Measurements from ENCODE around the gene SENP1.
"Not testable (repeated sequence)": the region's sequence is repeated elsewhere in the genome, so short reads cannot be mapped to it uniquely, and the experiment has no call there.

DNA sequence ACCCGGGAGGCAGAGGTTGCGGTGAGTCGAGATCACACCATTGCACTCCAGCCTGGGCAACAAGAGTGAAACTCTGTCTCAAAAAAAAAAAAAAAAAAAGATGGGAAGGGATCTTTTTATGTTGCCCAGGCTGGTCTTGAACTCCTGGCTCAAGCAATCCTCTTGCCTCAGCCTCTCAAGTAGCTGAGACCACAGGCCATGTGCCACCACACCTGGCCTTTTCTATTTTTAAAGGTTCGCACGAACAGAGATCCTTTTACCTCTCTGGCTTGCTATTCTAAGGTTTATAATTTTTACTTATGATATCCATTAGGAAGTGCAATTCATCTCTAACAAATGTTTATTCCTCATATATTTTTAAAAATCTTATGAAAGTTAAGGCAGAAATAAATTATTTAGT is 19.7 kb upstream of the SENP1 start:
- TF ChIP-seq EZH2 (IDR thresholded peaks at IDR 0.05; ENCODE audit: borderline replicate concordance, insufficient read depth, low read length, poor library complexity, severe bottlenecking); POLR2AphosphoS5 (IDR thresholded peaks at IDR 0.05); RAD21 (conservative IDR thresholded peaks at IDR 0.05): not testable (repeated sequence)
- TF ChIP-seq, protein P1, sequence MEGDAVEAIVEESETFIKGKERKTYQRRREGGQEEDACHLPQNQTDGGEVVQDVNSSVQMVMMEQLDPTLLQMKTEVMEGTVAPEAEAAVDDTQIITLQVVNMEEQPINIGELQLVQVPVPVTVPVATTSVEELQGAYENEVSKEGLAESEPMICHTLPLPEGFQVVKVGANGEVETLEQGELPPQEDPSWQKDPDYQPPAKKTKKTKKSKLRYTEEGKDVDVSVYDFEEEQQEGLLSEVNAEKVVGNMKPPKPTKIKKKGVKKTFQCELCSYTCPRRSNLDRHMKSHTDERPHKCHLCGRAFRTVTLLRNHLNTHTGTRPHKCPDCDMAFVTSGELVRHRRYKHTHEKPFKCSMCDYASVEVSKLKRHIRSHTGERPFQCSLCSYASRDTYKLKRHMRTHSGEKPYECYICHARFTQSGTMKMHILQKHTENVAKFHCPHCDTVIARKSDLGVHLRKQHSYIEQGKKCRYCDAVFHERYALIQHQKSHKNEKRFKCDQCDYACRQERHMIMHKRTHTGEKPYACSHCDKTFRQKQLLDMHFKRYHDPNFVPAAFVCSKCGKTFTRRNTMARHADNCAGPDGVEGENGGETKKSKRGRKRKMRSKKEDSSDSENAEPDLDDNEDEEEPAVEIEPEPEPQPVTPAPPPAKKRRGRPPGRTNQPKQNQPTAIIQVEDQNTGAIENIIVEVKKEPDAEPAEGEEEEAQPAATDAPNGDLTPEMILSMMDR (IDR thresholded peaks at IDR 0.05; ENCODE audit: poor library complexity, severe bottlenecking): not testable (repeated sequence)
